ENCODE data around the gene CAPN12.

DNA sequence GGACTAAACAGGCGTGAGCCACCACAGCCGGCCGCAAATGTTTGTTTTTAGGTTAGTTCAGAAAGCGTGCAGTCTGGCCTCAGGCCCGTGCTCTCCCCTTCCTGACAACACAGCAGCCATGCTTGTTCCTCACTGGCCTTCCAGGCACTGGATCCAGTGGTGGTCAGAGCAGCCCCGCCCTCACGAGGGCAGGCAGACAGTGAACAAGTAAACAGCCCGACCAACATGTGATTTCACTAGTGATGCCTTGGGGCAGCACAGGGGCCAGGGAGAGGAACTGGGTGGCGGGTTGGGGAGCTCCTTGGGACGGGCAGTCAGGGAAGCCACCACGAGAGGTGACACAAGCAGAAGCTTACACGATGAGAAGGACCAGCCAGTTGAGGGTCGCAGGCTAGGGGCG, 40.8 kb downstream of the CAPN12 start:
- TF ChIP-seq, protein P1, sequence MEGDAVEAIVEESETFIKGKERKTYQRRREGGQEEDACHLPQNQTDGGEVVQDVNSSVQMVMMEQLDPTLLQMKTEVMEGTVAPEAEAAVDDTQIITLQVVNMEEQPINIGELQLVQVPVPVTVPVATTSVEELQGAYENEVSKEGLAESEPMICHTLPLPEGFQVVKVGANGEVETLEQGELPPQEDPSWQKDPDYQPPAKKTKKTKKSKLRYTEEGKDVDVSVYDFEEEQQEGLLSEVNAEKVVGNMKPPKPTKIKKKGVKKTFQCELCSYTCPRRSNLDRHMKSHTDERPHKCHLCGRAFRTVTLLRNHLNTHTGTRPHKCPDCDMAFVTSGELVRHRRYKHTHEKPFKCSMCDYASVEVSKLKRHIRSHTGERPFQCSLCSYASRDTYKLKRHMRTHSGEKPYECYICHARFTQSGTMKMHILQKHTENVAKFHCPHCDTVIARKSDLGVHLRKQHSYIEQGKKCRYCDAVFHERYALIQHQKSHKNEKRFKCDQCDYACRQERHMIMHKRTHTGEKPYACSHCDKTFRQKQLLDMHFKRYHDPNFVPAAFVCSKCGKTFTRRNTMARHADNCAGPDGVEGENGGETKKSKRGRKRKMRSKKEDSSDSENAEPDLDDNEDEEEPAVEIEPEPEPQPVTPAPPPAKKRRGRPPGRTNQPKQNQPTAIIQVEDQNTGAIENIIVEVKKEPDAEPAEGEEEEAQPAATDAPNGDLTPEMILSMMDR (conservative IDR thresholded peaks at IDR 0.05; ENCODE audit: low read length), result no peak
- no peak for TF ChIP-seq EZH2phosphoT487 (IDR thresholded peaks at IDR 0.05; ENCODE audit: borderline replicate concordance, low read depth, low read length)
